Small intestine (tissue), 7 donors: ENCODE measurements around the gene SRP9. TPM values are rescaled to one million over a fixed set of nuclear protein-coding genes. Genes with fewer than 3 reads are reported as not detected.

Source experiments
- DNase-seq, 2 donors: peaks; one replicate each; pipeline versions ENCODE4 v3.0.0 to v3.0.0-alpha.2; 2013
- FAIRE-seq: peaks from 2 replicates; lab custom pipeline; 2012; peaks lifted over from hg19 to GRCh38; lab: Jason Lieb, UNC
- H3K27ac ChIP-seq, 3 donors: one replicate each; pipeline ENCODE4 v1.5.1; 2013; ENCODE audit warnings: low read length in 2 of 3, mild to moderate bottlenecking in 2 of 3, control low read depth in 1 of 3, inconsistent platforms in 1 of 3, low read depth in 1 of 3, moderate library complexity in 1 of 3
- H3K27me3 ChIP-seq, 3 donors: one replicate each; pipeline ENCODE4 v1.6.1; 2013; ENCODE audit warnings: low read length in 3 of 3, inconsistent platforms in 1 of 3; ENCODE audit not compliant: control insufficient read depth in 3 of 3, insufficient read depth in 3 of 3
- H3K36me3 ChIP-seq, 3 donors: one replicate each; pipeline ENCODE4 v1.6.1; 2013; ENCODE audit warnings: low read length in 3 of 3, inconsistent platforms in 1 of 3, low read depth in 1 of 3, mild to moderate bottlenecking in 1 of 3, moderate library complexity in 1 of 3; ENCODE audit not compliant: control insufficient read depth in 3 of 3, insufficient read depth in 2 of 3
- H3K4me1 ChIP-seq, 3 donors: one replicate each; pipeline ENCODE4 v1.6.1; 2013; ENCODE audit warnings: low read length in 2 of 3, inconsistent platforms in 1 of 3, low read depth in 1 of 3, mild to moderate bottlenecking in 1 of 3, moderate library complexity in 1 of 3; ENCODE audit not compliant: control insufficient read depth in 3 of 3, insufficient read depth in 2 of 3
- H3K4me3 ChIP-seq, 3 donors: one replicate each; pipeline ENCODE4 v1.5.1; 2013; ENCODE audit warnings: low read length in 3 of 3, control low read depth in 1 of 3, inconsistent platforms in 1 of 3, low read depth in 1 of 3, mild to moderate bottlenecking in 1 of 3, moderate library complexity in 1 of 3
- H3K9me3 ChIP-seq, 2 donors: one replicate each; pipeline ENCODE4 v1.6.1; 2013; ENCODE audit warnings: low read depth in 1 of 2, low read length in 1 of 2; ENCODE audit not compliant: control insufficient read depth in 2 of 2, insufficient read depth in 1 of 2
- WGBS, 3 donors: extraction: QIAGEN DNeasy Blood & Tissue Kit; methylation state at CpG; one replicate each; pipeline ENCODE4 v1.1.7; 2013; 5-methylcytosine and 5-hydroxymethylcytosine counted together
- polyA plus RNA-seq, 4 donors: library from polyadenylated mRNA; stranded (reverse) in 3 of 4; unstranded in 1 of 4; fragments of 200-250 nt in 3 of 4; fragments of 120-200 nt in 1 of 4; gene quantifications; one replicate each; pipeline versions ENCODE4 v1.2.1 to v1.2.3, GENCODE V29; 2013
- donor health status: healthy with polysubstance abuse.
- donor health status: control.
- donor health status: control.
- donor health status: Bipolar disorder and iron deficiency.
- donor health status: healthy.

SRP9 gene
- polyA plus RNA-seq, 4 donors: 219 to 331 (median 289) TPM

GRCh38 chr1:225767634-225768540 lies 9.7 kb upstream of the SRP9 start:
- 56 to 68% (median 61%) methylated on average over 17 of the region's 17 CpGs for WGBS, 3 donors
- FAIRE-seq (no peak), DNase-seq (no peak)
- Histone ChIP-seq H3K4me1 (peaks cover 0 to 11% (median 7%) of the 10 kb centered on the region in 3 donors), H3K4me3 (no peak overlapping the region), H3K36me3 (no peaks in the 10 kb centered on the region), H3K27me3 (no peaks in the 10 kb centered on the region), H3K27ac (peak overlapping the region in 1 of 3 donors; percentile 90), H3K9me3 (no peaks in the 10 kb centered on the region)

DNA sequence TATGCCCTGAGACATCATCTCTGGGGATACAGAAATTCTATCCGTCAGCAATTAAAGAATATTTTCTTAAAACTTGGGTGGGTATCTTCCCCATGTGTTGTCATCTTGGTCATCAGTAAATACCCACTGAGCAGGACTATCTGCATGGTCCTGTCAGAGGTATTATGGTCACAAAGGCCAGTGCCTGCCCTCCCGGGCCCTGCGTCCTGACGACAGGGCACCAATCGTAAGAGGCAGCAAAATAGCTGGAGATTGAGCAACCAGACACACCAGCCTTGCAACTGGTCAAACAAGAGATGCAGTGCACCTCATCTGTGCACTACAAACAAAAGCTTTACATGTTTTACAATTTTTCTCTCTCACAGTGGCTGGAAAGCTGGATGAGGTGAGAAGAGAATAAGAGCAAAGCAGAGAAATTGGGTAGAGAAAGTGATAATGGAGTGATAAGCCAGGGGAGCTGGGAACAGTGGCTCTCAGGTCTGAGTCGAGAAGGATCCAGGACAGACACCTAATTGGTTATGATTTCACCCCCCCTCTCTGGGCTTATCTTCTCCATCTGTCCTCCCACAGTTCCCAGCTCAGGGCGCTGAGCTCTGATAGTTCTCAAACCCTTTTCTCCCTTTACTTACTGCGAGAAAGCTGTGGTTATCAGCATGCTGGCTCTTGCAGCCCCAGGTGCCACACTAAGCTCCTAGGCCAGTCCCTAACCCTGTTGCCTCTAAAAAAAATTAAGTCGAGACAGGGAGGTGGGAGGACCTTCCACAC lies 8.8 kb upstream of the SRP9 start:
- DNase-seq (no peak), FAIRE-seq (no peak)
- peaks cover 0 to 12% (median 7%) of the 10 kb centered on the region in 3 donors for H3K4me1 ChIP-seq
- H3K9me3 ChIP-seq: no peaks in the 10 kb centered on the region
- no peaks in the 10 kb centered on the region for H3K36me3 ChIP-seq
- H3K4me3 ChIP-seq: no peak overlapping the region
- 80 to 83% (median 82%) methylated on average over 9 of the region's 9 CpGs for whole genome bisulfite sequencing, 3 donors
- peak overlapping the region in 1 of 3 donors; percentile 90 for H3K27ac ChIP-seq
- no peaks in the 10 kb centered on the region for H3K27me3 ChIP-seq

- no peak overlapping the region for H3K4me3 ChIP-seq
- DNase-seq (no peak), FAIRE-seq (no peak)
- H3K4me1 ChIP-seq: peaks cover 0 to 12% (median 7%) of the 10 kb centered on the region in 3 donors
- 87 to 89% (median 87%) methylated on average over 5 of the region's 5 CpGs for WGBS, 3 donors
- H3K9me3 ChIP-seq: no peaks in the 10 kb centered on the region
- no peaks in the 10 kb centered on the region for H3K27me3 ChIP-seq
- H3K27ac ChIP-seq: no peak overlapping the region
- no peaks in the 10 kb centered on the region for H3K36me3 ChIP-seq
Measured at GRCh38 chr1:225769687-225770086, 7.9 kb upstream of the SRP9 start.

- no peaks in the 10 kb centered on the region for H3K27me3 ChIP-seq
- no peak overlapping the region for H3K4me3 ChIP-seq
- no peaks in the 10 kb centered on the region for H3K9me3 ChIP-seq
- peaks cover 0 to 12% (median 7%) of the 10 kb centered on the region in 3 donors for H3K4me1 ChIP-seq
- DNase-seq (no peak), FAIRE-seq (no peak)
- no peak overlapping the region for H3K27ac ChIP-seq
- 86 to 94% (median 93%) methylated on average over 11 of the region's 11 CpGs for WGBS, 3 donors
- H3K36me3 ChIP-seq: no peaks in the 10 kb centered on the region
Measured at GRCh38 chr1:225770561-225771248, 6.9 kb upstream of the SRP9 start.

DNA sequence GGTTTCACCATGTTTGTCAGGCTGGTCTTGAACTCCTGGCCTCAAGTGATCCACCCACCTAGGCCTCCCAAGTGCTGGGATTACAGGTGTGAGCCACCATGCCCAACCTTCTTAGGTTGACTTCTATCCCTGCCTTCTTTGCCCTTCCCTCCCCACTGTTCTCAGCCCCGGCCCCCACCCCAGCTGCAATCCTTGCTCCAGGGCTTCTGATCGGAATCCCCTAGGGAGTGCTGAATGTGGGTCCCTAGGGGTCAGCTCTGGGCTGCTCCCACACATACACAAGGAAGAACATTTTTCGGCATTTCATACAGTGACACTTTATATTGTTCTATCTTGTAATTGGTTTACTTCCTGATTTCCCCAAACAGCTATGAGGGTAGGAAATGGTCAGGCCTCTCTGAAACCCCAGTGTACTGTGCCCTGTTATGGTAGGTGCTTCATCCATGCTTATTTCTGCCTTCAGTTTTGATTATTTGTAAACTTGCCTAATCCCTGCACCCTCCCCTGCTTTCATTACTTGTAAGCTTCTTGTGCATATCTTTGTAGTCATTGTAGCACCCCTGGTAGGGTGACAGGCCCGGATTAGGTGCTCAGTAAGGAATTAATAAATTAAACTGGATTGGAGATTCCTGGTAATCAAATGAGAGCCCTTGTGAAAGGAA lies 5.8 kb upstream of the SRP9 start:
- H3K4me3 ChIP-seq: no peak overlapping the region
- H3K27ac ChIP-seq: peak overlapping the region in 2 of 3 donors; percentile 38 to 55
- no peaks in the 10 kb centered on the region for H3K9me3 ChIP-seq
- 67 to 89% (median 70%) methylated on average over 4 of the region's 4 CpGs for WGBS, 3 donors
- no peaks in the 10 kb centered on the region for H3K27me3 ChIP-seq
- H3K36me3 ChIP-seq: no peaks in the 10 kb centered on the region
- DNase-seq: no peak
- H3K4me1 ChIP-seq: peaks cover 2 to 16% (median 5%) of the 10 kb centered on the region in 3 donors
- FAIRE-seq: no peak

GRCh38 chr1:225772323-225772768 lies 5.3 kb upstream of the SRP9 start:
- Histone ChIP-seq H3K36me3 (no peaks in the 10 kb centered on the region), H3K27me3 (no peaks in the 10 kb centered on the region), H3K9me3 (no peaks in the 10 kb centered on the region), H3K4me1 (peaks cover 2 to 17% (median 6%) of the 10 kb centered on the region in 3 donors), H3K4me3 (no peak overlapping the region), H3K27ac (peak overlapping the region in 2 of 3 donors; percentile 38 to 55)
- WGBS, 3 donors: 11 to 16% (median 13%) methylated on average over 5 of the region's 5 CpGs
- no peak for FAIRE-seq
- DNase-seq: peak; percentile 93

- Histone ChIP-seq H3K36me3 (no peaks in the 10 kb centered on the region), H3K4me3 (no peak overlapping the region), H3K27ac (peak overlapping the region in 2 of 3 donors; percentile 10 to 25), H3K27me3 (no peaks in the 10 kb centered on the region), H3K9me3 (no peaks in the 10 kb centered on the region), H3K4me1 (peaks cover 2 to 17% (median 6%) of the 10 kb centered on the region in 3 donors)
- FAIRE-seq (no peak), DNase-seq (peak; percentile 29 to 69)
- 25 to 41% (median 34%) methylated on average over 4 of the region's 4 CpGs for WGBS, 3 donors
Measured at GRCh38 chr1:225772848-225773247, 4.8 kb upstream of the SRP9 start.
